Transverse colon (tissue), 4 donors: ENCODE measurements around the gene CRISPLD2. TPM values are rescaled to one million over a fixed set of nuclear protein-coding genes. Genes with fewer than 3 reads are reported as not detected.

ENCODE experiments used
- DNase-seq: peaks from one replicate; pipeline ENCODE4 v3.0.0-alpha.2; 2019
- H3K27ac ChIP-seq, 4 donors: fragments of 200-600 bp; sonication (generic); 2 replicates each; pipeline ENCODE4 v1.5.1; 2016 to 2018; ENCODE audit warnings: inconsistent platforms in 4 of 4
- H3K27me3 ChIP-seq: fragments of 200-600 bp; sonication (generic); 2 replicates; pipeline ENCODE4 v1.5.1; 2017; ENCODE audit warnings: inconsistent platforms
- H3K36me3 ChIP-seq, 4 donors: fragments of 200-600 bp; sonication (generic); 2 replicates each; pipeline ENCODE4 v1.5.1; 2017 to 2019; ENCODE audit warnings: inconsistent platforms in 4 of 4
- H3K4me1 ChIP-seq, 4 donors: fragments of 200-600 bp; sonication (generic); 2 replicates each; pipeline ENCODE4 v1.5.1; 2017 to 2020; ENCODE audit warnings: inconsistent platforms in 4 of 4
- H3K4me3 ChIP-seq, 4 donors: fragments of 200-600 bp; sonication (generic); 1 replicate in 1 of 4; 2 replicates in 3 of 4; pipeline versions ENCODE4 v1.5.1 to v1.6.1; 2017 to 2019; ENCODE audit warnings: inconsistent platforms in 4 of 4
- H3K9me3 ChIP-seq, 2 donors: fragments of 200-600 bp; sonication (generic); 2 replicates each; pipeline ENCODE4 v1.5.1; 2017 to 2019; ENCODE audit warnings: inconsistent platforms in 2 of 2
- EP300 ChIP-seq: sonication (generic); formaldehyde crosslinking; IDR thresholded peaks from one replicate; pipeline ENCODE4 v1.6.1; 2017; ENCODE audit warnings: antibody characterized with exemption, low read depth
- POLR2A ChIP-seq: fragments of 450-650 bp; IDR thresholded peaks from one replicate; pipeline ENCODE4 v1.6.1; 2016; ENCODE audit warnings: antibody characterized with exemption, mild to moderate bottlenecking, moderate library complexity
- POLR2AphosphoS5 ChIP-seq, 3 donors: sonication (generic); formaldehyde crosslinking; IDR thresholded peaks; one replicate each; pipeline ENCODE4 v1.6.1; 2016; ENCODE audit warnings: antibody characterized with exemption in 3 of 3
- WGBS, 2 donors: methylation state at CpG; one replicate each; pipeline ENCODE4 v1.1.5; 2018; ENCODE audit warnings: low coverage in 1 of 2; 5-methylcytosine and 5-hydroxymethylcytosine counted together
- in situ Hi-C, 4 donors: fragments of 200-750 bp; cut with MboI; loops; one replicate each; pipeline versions ENCODE4 v1.15.0 to v1.15.1; 2017; ENCODE audit warnings: low sequenced_read_pairs in 3 of 4, low pct_ligation_motif_present in 1 of 4, low pct_unique_long_range_greater_than_20kb in 1 of 4
- intact Hi-C: fragments of 100-400 bp; cut with DNase I; formaldehyde crosslinking; loops from one replicate; pipeline ENCODE4 v1.15.1; 2023; ENCODE audit warnings: low total_unique reads
- total RNA-seq, 4 donors: library from RNA; depleted of rRNA; stranded (reverse); fragments of >200 nt; gene quantifications; one replicate each; pipeline ENCODE4 v1.1.0, GENCODE V29; 2016
- TF ChIP-seq, protein P1 (sequence below), 5 experiments: fragments of 200-600 bp in 3 of 5; fragments of 450-650 bp in 2 of 5; sonication (generic) in 3 of 5; IDR thresholded peaks; 1 replicate in 2 of 5; 2 replicates in 3 of 5; pipeline ENCODE4 v1.5.1; 2016 to 2017; ENCODE audit warnings: antibody characterized with exemption in 5 of 5, inconsistent platforms in 3 of 5, mild to moderate bottlenecking in 2 of 5, moderate library complexity in 1 of 5

Gene CRISPLD2
- total RNA-seq, 4 donors from 2014 or later: 53.4 to 326 (median 71.0) TPM

DNA sequence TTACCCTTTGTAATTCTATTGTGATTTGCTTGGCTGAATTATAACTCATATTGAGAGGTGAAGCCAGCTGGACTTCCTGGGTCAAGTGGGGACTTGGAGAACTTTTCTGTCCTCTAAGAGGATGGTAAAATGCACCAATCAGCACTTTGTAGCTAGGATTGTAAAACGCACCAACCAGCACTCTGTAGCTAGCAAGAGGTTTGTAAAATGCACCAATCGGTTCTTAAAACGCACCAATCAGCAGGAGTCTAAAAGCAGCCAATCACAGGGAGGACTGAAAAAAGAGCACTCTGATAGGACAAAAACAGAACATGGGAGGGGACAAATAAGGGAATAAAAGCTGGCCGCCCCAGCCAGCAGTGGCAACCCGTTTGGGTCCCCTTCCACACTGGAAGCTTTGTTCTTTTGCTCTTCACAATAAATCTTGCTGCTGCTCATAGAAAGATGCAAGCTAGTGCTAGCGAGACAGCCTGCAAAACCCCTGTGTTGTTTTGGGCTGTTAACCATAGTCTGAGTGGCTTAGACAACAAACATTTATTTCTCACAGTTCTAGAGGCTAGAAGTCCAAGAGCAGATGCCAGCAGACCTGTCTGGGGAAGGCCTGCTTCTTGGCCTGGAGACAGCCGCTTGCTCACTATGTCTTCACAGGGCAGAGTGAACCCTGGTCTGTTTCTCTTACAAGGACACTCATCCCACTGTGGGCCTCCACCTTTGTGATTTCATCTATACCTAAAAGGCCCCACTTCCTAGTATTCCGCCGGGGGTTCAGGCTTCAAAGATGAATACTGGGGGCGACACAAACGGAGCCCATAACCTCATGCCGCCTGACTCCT is 39.0 kb upstream of the CRISPLD2 start:
- Histone ChIP-seq H3K4me3 (no peak overlapping the region), H3K27ac (no peak overlapping the region), H3K9me3 (no peaks in the 10 kb centered on the region), H3K4me1 (peaks cover under 1 to 5% (median 2%) of the 10 kb centered on the region in 4 donors), H3K36me3 (peaks cover 0 to 27% (median 2%) of the 10 kb centered on the region in 4 donors), H3K27me3 (no peaks in the 10 kb centered on the region)
- in situ Hi-C loops: no loop called here
- DNase-seq: no peak
- WGBS, 2 donors: 93 to 96% methylated on average over 5 to 12 of the region's 12 CpGs
- TF ChIP-seq POLR2A: no peak
- intact Hi-C loops: no loop called here

DNA sequence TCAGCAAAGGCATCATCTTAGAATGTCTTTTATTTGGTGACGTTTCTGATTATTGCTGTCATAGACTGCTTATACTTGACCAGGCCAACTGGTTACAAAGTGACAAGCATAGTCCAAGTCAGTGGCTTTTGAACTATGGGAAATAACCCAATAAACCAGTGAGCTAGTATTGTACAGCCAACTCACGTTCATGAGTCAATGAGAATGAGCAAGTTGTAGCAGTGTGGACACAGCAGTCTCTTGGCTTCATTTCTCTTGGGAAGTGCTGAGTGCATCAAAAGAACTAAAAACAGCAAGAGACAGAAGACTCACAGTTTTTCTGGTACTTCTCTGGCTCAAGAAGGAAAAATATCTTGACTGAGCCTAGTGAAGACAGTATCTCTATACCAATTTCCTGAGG is 36.9 kb upstream of the CRISPLD2 start:
- no peak for DNase-seq
- Histone ChIP-seq H3K4me3 (no peak overlapping the region), H3K27me3 (no peaks in the 10 kb centered on the region), H3K9me3 (no peaks in the 10 kb centered on the region), H3K36me3 (peaks cover 0 to 15% (median 0%) of the 10 kb centered on the region in 4 donors), H3K4me1 (peaks cover 18 to 24% (median 20%) of the 10 kb centered on the region in 4 donors), H3K27ac (no peak overlapping the region)
- WGBS, 2 donors: 76% methylated on average over 2 of the region's 2 CpGs; no CpG with 5 or more reads in 1 of the 2 donors
- in situ Hi-C loops: no loop called here
- TF ChIP-seq POLR2A: no peak
- TF ChIP-seq EP300: no peak
- no peak for TF ChIP-seq POLR2AphosphoS5 (IDR thresholded peaks at IDR 0.05)
- TF ChIP-seq, protein P1, sequence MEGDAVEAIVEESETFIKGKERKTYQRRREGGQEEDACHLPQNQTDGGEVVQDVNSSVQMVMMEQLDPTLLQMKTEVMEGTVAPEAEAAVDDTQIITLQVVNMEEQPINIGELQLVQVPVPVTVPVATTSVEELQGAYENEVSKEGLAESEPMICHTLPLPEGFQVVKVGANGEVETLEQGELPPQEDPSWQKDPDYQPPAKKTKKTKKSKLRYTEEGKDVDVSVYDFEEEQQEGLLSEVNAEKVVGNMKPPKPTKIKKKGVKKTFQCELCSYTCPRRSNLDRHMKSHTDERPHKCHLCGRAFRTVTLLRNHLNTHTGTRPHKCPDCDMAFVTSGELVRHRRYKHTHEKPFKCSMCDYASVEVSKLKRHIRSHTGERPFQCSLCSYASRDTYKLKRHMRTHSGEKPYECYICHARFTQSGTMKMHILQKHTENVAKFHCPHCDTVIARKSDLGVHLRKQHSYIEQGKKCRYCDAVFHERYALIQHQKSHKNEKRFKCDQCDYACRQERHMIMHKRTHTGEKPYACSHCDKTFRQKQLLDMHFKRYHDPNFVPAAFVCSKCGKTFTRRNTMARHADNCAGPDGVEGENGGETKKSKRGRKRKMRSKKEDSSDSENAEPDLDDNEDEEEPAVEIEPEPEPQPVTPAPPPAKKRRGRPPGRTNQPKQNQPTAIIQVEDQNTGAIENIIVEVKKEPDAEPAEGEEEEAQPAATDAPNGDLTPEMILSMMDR (IDR thresholded peaks at IDR 0.05): no peak
- intact Hi-C loops: no loop called here

DNA sequence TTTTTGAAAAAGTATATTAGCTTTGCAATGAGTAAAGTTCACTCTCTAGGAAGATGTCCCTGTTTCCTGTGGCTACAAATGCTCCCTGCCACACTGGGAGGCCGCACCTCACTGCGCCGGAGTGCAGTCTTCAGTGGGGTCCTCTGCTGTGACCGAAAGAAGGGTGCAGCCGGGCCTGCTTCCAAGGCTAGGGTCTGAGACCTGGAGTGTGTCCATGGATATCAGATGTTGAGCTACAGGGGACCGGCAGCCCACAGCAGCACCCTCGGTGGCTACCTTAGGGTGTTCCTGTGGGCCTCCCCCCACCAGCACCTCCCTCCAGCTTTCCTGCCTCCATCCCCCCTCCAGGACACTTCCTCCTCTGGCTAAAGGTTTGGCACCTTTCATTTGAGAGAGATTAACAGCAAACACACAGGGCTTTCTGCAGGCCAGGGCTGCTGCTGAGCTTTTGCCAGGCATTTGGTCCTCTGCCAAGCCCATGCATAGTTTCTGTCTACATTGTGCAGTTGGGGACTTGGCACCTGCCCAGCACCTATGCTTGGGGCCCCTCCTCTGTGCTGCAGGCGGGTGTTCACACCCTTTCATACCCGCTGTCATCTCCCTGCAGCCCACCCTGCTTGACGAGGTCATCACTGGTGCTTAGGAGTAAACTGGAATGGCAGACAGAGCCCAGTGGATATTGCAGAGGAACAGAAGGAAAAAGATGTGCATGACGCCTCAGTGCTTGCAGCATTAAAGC is 33.8 kb upstream of the CRISPLD2 start:
- DNase-seq: peak; percentile 55
- WGBS, 2 donors: 48% methylated on average over 11 of the region's 11 CpGs; no CpG with 5 or more reads in 1 of the 2 donors
- TF ChIP-seq POLR2A (no peak), POLR2AphosphoS5 (IDR thresholded peaks at IDR 0.05) (no peak), EP300 (no peak)
- TF ChIP-seq, protein P1 (IDR thresholded peaks at IDR 0.05): no peak
- intact Hi-C loops (no loop called here), in situ Hi-C loops (no loop called here)
- H3K27me3 ChIP-seq: no peaks in the 10 kb centered on the region
- peak overlapping the region in 2 of 4 donors; percentile 14 to 20 for H3K27ac ChIP-seq
- H3K4me1 ChIP-seq: peaks cover 18 to 24% (median 20%) of the 10 kb centered on the region in 4 donors
- H3K9me3 ChIP-seq: no peaks in the 10 kb centered on the region
- no peak overlapping the region for H3K4me3 ChIP-seq
- H3K36me3 ChIP-seq: no peaks in the 10 kb centered on the region

DNA sequence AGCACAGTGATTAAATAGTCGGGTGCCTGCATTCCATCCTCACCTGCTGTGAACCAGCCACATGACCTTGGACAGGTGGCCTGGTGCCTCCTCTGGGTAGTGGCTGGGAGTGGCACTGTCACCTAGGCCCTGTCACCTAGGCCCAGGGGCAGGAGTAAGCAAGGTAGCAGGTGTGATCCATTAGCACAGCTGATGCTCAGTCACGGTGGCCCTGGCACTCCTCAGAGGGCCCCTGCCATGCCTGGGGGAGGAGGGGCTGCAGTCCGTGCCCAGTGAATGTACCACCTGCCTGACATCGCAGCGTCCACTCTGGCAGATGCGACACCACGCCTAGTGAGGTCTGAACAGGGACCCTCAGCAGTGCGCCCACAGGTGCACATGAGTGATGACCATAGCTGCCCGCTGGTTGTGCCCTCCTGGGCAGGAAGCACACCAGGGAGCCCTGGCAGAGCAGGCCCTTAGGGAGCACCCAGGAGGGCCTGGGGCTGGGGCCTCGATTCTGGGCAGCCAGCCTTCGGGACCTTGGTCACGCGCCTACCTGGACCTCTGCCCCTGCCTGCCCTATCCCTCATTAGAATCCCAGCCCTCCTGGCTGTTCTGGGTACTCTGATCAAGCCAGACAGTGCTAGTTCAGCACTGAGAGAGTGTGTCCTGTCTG is 33.1 kb upstream of the CRISPLD2 start:
- Histone ChIP-seq H3K9me3 (no peaks in the 10 kb centered on the region), H3K27me3 (no peaks in the 10 kb centered on the region), H3K27ac (peak overlapping the region in 3 of 4 donors; percentile 0 to 14 (median 10)), H3K36me3 (no peaks in the 10 kb centered on the region), H3K4me3 (no peak overlapping the region), H3K4me1 (peaks cover 18 to 24% (median 20%) of the 10 kb centered on the region in 4 donors)
- 69% methylated on average over 11 of the region's 13 CpGs; no CpG with 5 or more reads in 1 of the 2 donors for WGBS, 2 donors
- no peak for TF ChIP-seq POLR2A
- TF ChIP-seq, protein P1 (IDR thresholded peaks at IDR 0.05): no peak
- TF ChIP-seq POLR2AphosphoS5 (IDR thresholded peaks at IDR 0.05): no peak
- TF ChIP-seq EP300: no peak
- intact Hi-C loops (no loop called here), in situ Hi-C loops (no loop called here)
- no peak for DNase-seq
